Mammary microvascular endothelial cell (primary cell): ENCODE measurements around the gene PPOX. TPM values are rescaled to one million over a fixed set of nuclear protein-coding genes. Genes with fewer than 3 reads are reported as not detected.

Experiments used
- total RNA-seq: library from RNA; depleted of rRNA; stranded (reverse); fragments of >200 nt; gene quantifications from 2 replicates; pipeline ENCODE4 v1.2.3, GENCODE V29; 2015

PPOX gene
- total RNA-seq = 10.7 and 12.0 TPM in 2 replicates

GRCh38 chr1:161165742-161166668 lies at the start of gene PPOX:
Gene PPOX (plus strand): TSS chr1:161166426. CDS start chr1:161166848, 422 bp downstream.

DNA sequence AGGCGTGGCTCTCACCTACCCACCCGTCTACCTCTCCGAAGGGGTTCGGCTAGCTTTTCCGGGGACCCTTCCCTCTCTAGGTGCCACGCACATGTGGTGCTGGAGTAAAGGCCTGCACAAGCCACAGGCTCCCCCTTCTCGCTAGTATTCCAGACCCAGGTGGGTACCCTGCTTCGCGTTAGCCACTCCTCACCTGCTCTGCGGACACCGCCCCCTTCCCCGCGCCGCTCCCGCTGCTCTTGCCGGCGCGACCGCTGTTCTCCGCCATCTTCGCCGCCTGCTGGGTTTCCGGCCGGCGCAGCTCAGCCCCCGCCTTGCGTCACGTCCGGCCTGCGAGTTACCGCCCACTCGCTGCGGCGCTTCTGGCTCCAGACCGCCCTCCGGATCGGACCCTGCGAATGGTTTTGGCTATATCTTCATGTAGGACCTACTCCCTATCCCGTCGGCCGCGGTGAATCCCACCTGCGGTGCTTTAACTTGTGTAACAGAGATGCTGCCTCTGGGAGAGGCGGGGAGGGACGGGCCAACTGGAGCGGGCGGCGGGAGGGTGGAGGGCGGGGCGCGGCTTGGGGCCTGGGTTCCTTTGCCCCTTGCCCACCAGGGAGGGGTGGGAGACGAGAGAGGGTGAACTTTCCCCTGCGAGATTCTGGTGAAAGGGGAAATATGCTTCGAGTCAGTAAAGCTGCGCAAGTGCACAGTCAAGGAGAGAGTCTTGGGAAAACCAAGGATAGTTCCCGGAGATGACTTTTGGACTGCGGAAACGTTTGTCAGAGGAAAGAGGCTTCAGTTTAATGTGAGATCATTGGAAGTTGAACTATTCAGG lies 48.3 kb upstream of the PPOX start, which contains the start of the genes NIT1 and PFDN2:
NIT1 (plus strand) TSS at position 347 of the 823 bp plus-strand sequence; CDS start at position 419, 72 bp downstream.
PFDN2 (minus strand) TSS at position 279 of the 823 bp plus-strand sequence; CDS start at position 268, 11 bp downstream.

GRCh38 chr1:161132410-161133219 lies 33.6 kb upstream of the PPOX start, which contains the start of gene DEDD:
Gene DEDD (minus strand): TSS chr1:161132667. CDS start chr1:161124462, 8,205 bp downstream.

GRCh38 chr1:161153682-161154337 lies 12.4 kb upstream of the PPOX start, which contains the start of gene UFC1:
Gene UFC1 (plus strand): TSS chr1:161153978. CDS start chr1:161153998, 20 bp downstream.

GRCh38 chr1:161159087-161159912 lies 6.9 kb upstream of the PPOX start, which contains the start of gene USP21:
Gene USP21 (plus strand): TSS chr1:161159500. CDS start chr1:161160641, 1,141 bp downstream.

DNA sequence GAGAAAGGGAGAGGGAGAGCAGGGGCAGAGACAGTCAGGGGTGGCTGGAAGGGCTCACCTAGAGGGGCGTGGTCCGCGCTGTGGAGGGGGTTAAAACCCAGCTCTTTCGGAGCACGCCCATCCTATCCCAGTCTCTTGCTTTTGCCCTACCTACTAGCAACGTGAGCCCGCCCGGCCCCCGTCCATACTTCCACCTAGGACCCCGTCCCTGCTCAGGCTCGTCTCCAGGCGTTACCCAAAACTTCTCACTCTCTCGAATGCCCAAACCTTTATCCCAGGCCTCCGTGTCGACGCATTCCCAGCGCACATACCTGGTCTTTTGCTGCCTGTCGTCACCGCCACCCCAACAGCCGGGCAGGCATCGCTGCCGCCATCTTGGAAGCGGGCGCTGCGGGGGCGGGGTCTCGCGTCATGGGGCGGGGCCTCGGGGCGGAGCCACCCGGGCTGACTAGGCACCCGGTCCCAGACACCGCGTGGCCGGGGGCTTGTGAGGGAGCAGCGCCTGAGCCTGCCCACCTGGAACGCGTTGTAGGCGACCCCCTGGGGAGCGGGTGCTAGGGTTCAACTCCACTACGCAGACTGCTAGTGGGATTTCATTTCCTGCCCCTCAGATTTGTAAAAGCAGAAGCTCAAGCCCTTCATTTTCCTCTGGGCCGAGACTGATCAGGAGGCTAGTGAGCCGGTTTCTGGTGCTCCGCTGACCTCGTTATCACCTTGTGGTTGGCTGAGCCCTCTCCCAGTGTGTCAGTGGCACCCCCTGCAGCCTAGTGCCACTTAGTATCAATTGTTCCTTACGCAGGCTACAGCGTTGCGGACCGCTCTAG lies 11.1 kb downstream of the PPOX start, which contains the start of gene B4GALT3:
B4GALT3 (minus strand) TSS at position 396 of the 824 bp plus-strand sequence. CDS start 1,447 bp downstream, outside the sequence.

DNA sequence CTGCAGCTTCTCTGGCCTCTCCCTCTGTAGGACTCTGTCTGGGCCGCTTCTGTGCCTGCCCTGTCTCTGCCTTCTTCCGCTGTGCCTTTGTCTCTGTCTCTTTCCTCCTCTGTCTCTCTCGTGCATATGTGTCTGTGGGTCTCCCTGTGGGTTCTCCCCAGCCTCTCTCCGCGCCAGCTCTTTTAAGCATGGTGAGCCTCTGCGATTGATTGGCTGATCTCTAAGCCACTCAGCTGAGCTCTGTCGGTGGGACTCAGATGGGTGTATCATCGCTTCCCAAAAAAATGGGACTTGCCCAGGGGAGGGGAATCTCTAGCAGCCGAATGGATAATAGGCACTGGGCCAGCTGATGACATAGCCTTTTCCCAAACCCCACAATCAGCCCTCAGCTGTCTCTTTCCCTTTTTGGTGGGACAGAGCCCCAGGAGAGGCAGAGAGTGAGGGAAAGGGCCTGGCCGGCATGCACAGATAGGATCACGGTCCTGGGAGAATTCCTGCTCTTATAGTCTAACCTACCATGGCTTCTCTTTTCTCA lies 32.7 kb downstream of the PPOX start, which contains the start of gene ADAMTS4:
ADAMTS4 (minus strand) TSS at position 158 of the 535 bp plus-strand sequence. CDS start 427 bp downstream, outside the sequence.

DNA sequence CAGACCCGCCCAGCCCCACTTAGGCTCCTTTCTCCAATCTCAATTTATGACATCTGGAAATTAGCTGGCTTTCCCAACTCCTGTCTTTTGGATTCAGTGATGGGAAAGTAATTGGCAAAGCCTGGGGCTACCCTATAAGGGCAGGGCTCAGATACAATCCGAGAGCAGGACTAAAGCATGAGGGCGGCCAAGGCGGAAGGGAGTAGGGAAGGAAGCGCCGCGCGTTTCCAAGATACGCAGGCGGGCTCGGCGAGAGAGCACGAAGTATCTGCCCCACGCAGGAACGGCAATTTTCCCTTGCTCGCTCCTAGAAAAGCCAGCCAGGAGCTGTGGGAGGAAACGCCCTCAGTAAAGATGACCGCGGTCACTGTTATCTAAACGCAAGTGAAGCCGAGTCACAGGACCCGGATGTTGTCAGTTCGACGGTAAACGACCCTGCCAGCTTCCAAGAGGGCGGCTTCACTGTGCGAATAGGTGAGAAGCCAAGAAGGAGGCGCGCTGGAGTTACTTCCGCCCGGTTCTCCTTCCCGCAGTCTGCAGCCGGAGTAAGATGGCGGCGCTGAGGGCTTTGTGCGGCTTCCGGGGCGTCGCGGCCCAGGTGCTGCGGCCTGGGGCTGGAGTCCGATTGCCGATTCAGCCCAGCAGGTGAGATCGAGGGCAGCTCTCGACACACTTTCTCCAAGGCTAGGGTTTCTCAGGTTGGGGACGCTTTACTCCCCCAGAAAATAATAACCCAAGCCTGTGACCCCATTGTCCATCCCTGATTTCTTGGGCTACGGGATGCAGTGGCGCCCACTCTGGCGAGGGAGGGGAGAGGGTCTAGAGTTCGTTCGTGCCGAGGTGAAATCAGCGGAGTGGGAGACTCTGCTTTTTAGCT lies 35.8 kb downstream of the PPOX start, which contains the start of gene NDUFS2:
NDUFS2 (plus strand) TSS at position 532 of the 877 bp plus-strand sequence; CDS start at position 551, 19 bp downstream.

GRCh38 chr1:161215076-161215475 lies 48.9 kb downstream of the PPOX start, which contains the start of gene FCER1G:
Gene FCER1G (plus strand): TSS chr1:161215295. CDS start chr1:161215322, 27 bp downstream.

Other genes with a start within 250 kb of the PPOX start
- gene ITLN2, start 211.6 kb upstream of the PPOX start, total RNA-seq = not detected in 2 replicates
- gene F11R, start 145.3 kb upstream of the PPOX start, total RNA-seq = 67.0 and 77.2 TPM in 2 replicates
- gene TSTD1, start 127.5 kb upstream of the PPOX start, total RNA-seq = 1.5 TPM in 1 of 2 replicates, not detected in the other
- 59.0 and 59.1 TPM in 2 replicates for gene USF1, start 120.4 kb upstream of the PPOX start, total RNA-seq
- gene ARHGAP30, start 96.5 kb upstream of the PPOX start, total RNA-seq = 0.13 and 0.20 TPM in 2 replicates
- 0.47 and 0.54 TPM in 2 replicates for gene NECTIN4, start 76.9 kb upstream of the PPOX start, total RNA-seq
- gene KLHDC9, start 68.1 kb upstream of the PPOX start, total RNA-seq = 1.1 and 2.6 TPM in 2 replicates
- gene PFDN2, start 48.4 kb upstream of the PPOX start, total RNA-seq = 63.7 and 71.8 TPM in 2 replicates
- gene NIT1, start 48.3 kb upstream of the PPOX start, total RNA-seq = 20.9 and 27.4 TPM in 2 replicates
- 19.4 and 31.8 TPM in 2 replicates for gene DEDD, start 33.8 kb upstream of the PPOX start, total RNA-seq
- 72.6 and 84.7 TPM in 2 replicates for gene UFC1, start 12.4 kb upstream of the PPOX start, total RNA-seq
- gene USP21, start 6.9 kb upstream of the PPOX start, total RNA-seq = 5.7 and 7.1 TPM in 2 replicates
- 30.5 and 39.7 TPM in 2 replicates for gene B4GALT3, start 11.1 kb downstream of the PPOX start, total RNA-seq
- 26.7 and 28.6 TPM in 2 replicates for gene ADAMTS4, start 32.6 kb downstream of the PPOX start, total RNA-seq
- gene NDUFS2, start 35.9 kb downstream of the PPOX start, total RNA-seq = 102 and 119 TPM in 2 replicates
- gene FCER1G, start 48.9 kb downstream of the PPOX start, total RNA-seq = not detected in 2 replicates
- not detected in 2 replicates for gene APOA2, start 57.2 kb downstream of the PPOX start, total RNA-seq
- gene TOMM40L, start 59.6 kb downstream of the PPOX start, total RNA-seq = 21.1 and 22.1 TPM in 2 replicates
- not detected in 2 replicates for gene NR1I3, start 71.8 kb downstream of the PPOX start, total RNA-seq
- not detected in 2 replicates for gene PCP4L1, start 92.3 kb downstream of the PPOX start, total RNA-seq
- 1.8 and 2.1 TPM in 2 replicates for gene MPZ, start 143.5 kb downstream of the PPOX start, total RNA-seq
- 40.2 and 58.0 TPM in 2 replicates for gene SDHC, start 148.0 kb downstream of the PPOX start, total RNA-seq
- gene CFAP126, start 201.4 kb downstream of the PPOX start, total RNA-seq = not detected in 2 replicates